ENCODE results near the gene CALN1.

The CALN1 gene

GRCh38 chr7:72028267-72028666 is 383.9 kb downstream of the CALN1 start:
- Mint-ChIP-seq H3K9me3 (peaks cover 5% of the 10 kb centered on the region), H3K27me3 (no peaks in the 10 kb centered on the region), H3K27ac (no peak overlapping the region), H3K4me3 (no peak overlapping the region), H3K4me1 (no peaks in the 10 kb centered on the region), H3K36me3 (no peaks in the 10 kb centered on the region)
- no peak for ATAC-seq

- peaks cover 11% of the 10 kb centered on the region for H3K9me3 Mint-ChIP-seq
- H3K36me3 Mint-ChIP-seq = no peaks in the 10 kb centered on the region
- no peak overlapping the region for H3K4me3 Mint-ChIP-seq
- H3K27ac Mint-ChIP-seq = no peak overlapping the region
- ATAC-seq = no peak
- no peaks in the 10 kb centered on the region for H3K4me1 Mint-ChIP-seq
- no peaks in the 10 kb centered on the region for H3K27me3 Mint-ChIP-seq
Measured at GRCh38 chr7:72025381-72025960, 386.7 kb downstream of the CALN1 start.

- no peaks in the 10 kb centered on the region for H3K27me3 Mint-ChIP-seq
- no peak for ATAC-seq
- no peak overlapping the region for H3K4me3 Mint-ChIP-seq
- no peaks in the 10 kb centered on the region for H3K36me3 Mint-ChIP-seq
- peaks cover 11% of the 10 kb centered on the region for H3K9me3 Mint-ChIP-seq
- no peaks in the 10 kb centered on the region for H3K4me1 Mint-ChIP-seq
- H3K27ac Mint-ChIP-seq = no peak overlapping the region
Measured at GRCh38 chr7:72023926-72024325, 388.2 kb downstream of the CALN1 start.

- H3K4me3 Mint-ChIP-seq = no peak overlapping the region
- H3K9me3 Mint-ChIP-seq = peaks cover 8% of the 10 kb centered on the region
- no peaks in the 10 kb centered on the region for H3K27me3 Mint-ChIP-seq
- H3K4me1 Mint-ChIP-seq = no peaks in the 10 kb centered on the region
- H3K36me3 Mint-ChIP-seq = no peaks in the 10 kb centered on the region
- ATAC-seq = no peak
- H3K27ac Mint-ChIP-seq = no peak overlapping the region
Measured at GRCh38 chr7:72021716-72022115, 390.4 kb downstream of the CALN1 start.

- Mint-ChIP-seq H3K27me3 (no peaks in the 10 kb centered on the region), H3K9me3 (peaks cover 8% of the 10 kb centered on the region), H3K36me3 (no peaks in the 10 kb centered on the region), H3K27ac (no peak overlapping the region), H3K4me3 (no peak overlapping the region), H3K4me1 (no peaks in the 10 kb centered on the region)
- ATAC-seq = no peak
Measured at GRCh38 chr7:72020311-72020710, 391.8 kb downstream of the CALN1 start.

GRCh38 chr7:72019436-72019835 is 392.7 kb downstream of the CALN1 start:
- Mint-ChIP-seq H3K36me3 (no peaks in the 10 kb centered on the region), H3K4me1 (no peaks in the 10 kb centered on the region), H3K27ac (no peak overlapping the region), H3K4me3 (no peak overlapping the region), H3K27me3 (no peaks in the 10 kb centered on the region), H3K9me3 (peaks cover 8% of the 10 kb centered on the region)
- ATAC-seq = no peak

- H3K27ac Mint-ChIP-seq = no peak overlapping the region
- no peaks in the 10 kb centered on the region for H3K27me3 Mint-ChIP-seq
- H3K36me3 Mint-ChIP-seq = no peaks in the 10 kb centered on the region
- H3K9me3 Mint-ChIP-seq = peaks cover 6% of the 10 kb centered on the region
- H3K4me3 Mint-ChIP-seq = no peak overlapping the region
- ATAC-seq = no peak
- no peaks in the 10 kb centered on the region for H3K4me1 Mint-ChIP-seq
Measured at GRCh38 chr7:72017756-72018155, 394.4 kb downstream of the CALN1 start.

- Mint-ChIP-seq H3K9me3 (peaks cover under 1% of the 10 kb centered on the region), H3K36me3 (no peaks in the 10 kb centered on the region), H3K4me3 (no peak overlapping the region), H3K27ac (no peak overlapping the region), H3K27me3 (no peaks in the 10 kb centered on the region), H3K4me1 (no peaks in the 10 kb centered on the region)
- no peak for ATAC-seq
Measured at GRCh38 chr7:72016574-72016973, 395.6 kb downstream of the CALN1 start.

- Mint-ChIP-seq H3K27me3 (no peaks in the 10 kb centered on the region), H3K36me3 (no peaks in the 10 kb centered on the region), H3K27ac (no peak overlapping the region), H3K9me3 (no peaks in the 10 kb centered on the region), H3K4me3 (no peak overlapping the region), H3K4me1 (no peaks in the 10 kb centered on the region)
- no peak for ATAC-seq
Measured at GRCh38 chr7:72015136-72015535, 397.0 kb downstream of the CALN1 start.

GRCh38 chr7:72007018-72007417 is 405.1 kb downstream of the CALN1 start:
- ATAC-seq = no peak
- H3K4me1 Mint-ChIP-seq = no peaks in the 10 kb centered on the region
- no peak overlapping the region for H3K4me3 Mint-ChIP-seq
- H3K27me3 Mint-ChIP-seq = no peaks in the 10 kb centered on the region
- H3K36me3 Mint-ChIP-seq = no peaks in the 10 kb centered on the region
- H3K27ac Mint-ChIP-seq = no peak overlapping the region
- H3K9me3 Mint-ChIP-seq = peaks cover 8% of the 10 kb centered on the region

- no peaks in the 10 kb centered on the region for H3K27me3 Mint-ChIP-seq
- peaks cover 5% of the 10 kb centered on the region for H3K9me3 Mint-ChIP-seq
- H3K4me3 Mint-ChIP-seq = no peak overlapping the region
- no peak for ATAC-seq
- no peaks in the 10 kb centered on the region for H3K4me1 Mint-ChIP-seq
- no peak overlapping the region for H3K27ac Mint-ChIP-seq
- H3K36me3 Mint-ChIP-seq = no peaks in the 10 kb centered on the region
Measured at GRCh38 chr7:72003236-72003635, 408.9 kb downstream of the CALN1 start.

GRCh38 chr7:71996141-71996540 is 416.0 kb downstream of the CALN1 start:
- Mint-ChIP-seq H3K9me3 (peaks cover 4% of the 10 kb centered on the region), H3K4me3 (no peak overlapping the region), H3K36me3 (no peaks in the 10 kb centered on the region), H3K4me1 (no peaks in the 10 kb centered on the region), H3K27ac (no peak overlapping the region), H3K27me3 (no peaks in the 10 kb centered on the region)
- no peak for ATAC-seq

- H3K4me1 Mint-ChIP-seq = no peaks in the 10 kb centered on the region
- H3K27me3 Mint-ChIP-seq = no peaks in the 10 kb centered on the region
- no peaks in the 10 kb centered on the region for H3K36me3 Mint-ChIP-seq
- ATAC-seq = no peak
- no peak overlapping the region for H3K27ac Mint-ChIP-seq
- peaks cover 4% of the 10 kb centered on the region for H3K9me3 Mint-ChIP-seq
- no peak overlapping the region for H3K4me3 Mint-ChIP-seq
Measured at GRCh38 chr7:71995111-71995510, 417.0 kb downstream of the CALN1 start.

- H3K36me3 Mint-ChIP-seq = no peaks in the 10 kb centered on the region
- H3K27ac Mint-ChIP-seq = no peak overlapping the region
- no peaks in the 10 kb centered on the region for H3K27me3 Mint-ChIP-seq
- peaks cover 4% of the 10 kb centered on the region for H3K9me3 Mint-ChIP-seq
- no peaks in the 10 kb centered on the region for H3K4me1 Mint-ChIP-seq
- ATAC-seq = no peak
- H3K4me3 Mint-ChIP-seq = no peak overlapping the region
Measured at GRCh38 chr7:71991586-71991985, 420.6 kb downstream of the CALN1 start.

GRCh38 chr7:71990138-71990462 is 422.0 kb downstream of the CALN1 start:
- Mint-ChIP-seq H3K9me3 (peaks cover 4% of the 10 kb centered on the region), H3K36me3 (no peaks in the 10 kb centered on the region), H3K27ac (no peak overlapping the region), H3K4me3 (no peak overlapping the region), H3K4me1 (no peaks in the 10 kb centered on the region), H3K27me3 (no peaks in the 10 kb centered on the region)
- ATAC-seq = no peak

- Mint-ChIP-seq H3K27me3 (no peaks in the 10 kb centered on the region), H3K9me3 (peaks cover 4% of the 10 kb centered on the region), H3K36me3 (no peaks in the 10 kb centered on the region), H3K27ac (no peak overlapping the region), H3K4me1 (no peaks in the 10 kb centered on the region), H3K4me3 (no peak overlapping the region)
- ATAC-seq = no peak
Measured at GRCh38 chr7:71988201-71988600, 423.9 kb downstream of the CALN1 start.

- H3K27me3 Mint-ChIP-seq = no peaks in the 10 kb centered on the region
- H3K4me1 Mint-ChIP-seq = no peaks in the 10 kb centered on the region
- peaks cover 4% of the 10 kb centered on the region for H3K9me3 Mint-ChIP-seq
- no peaks in the 10 kb centered on the region for H3K36me3 Mint-ChIP-seq
- H3K27ac Mint-ChIP-seq = no peak overlapping the region
- no peak for ATAC-seq
- H3K4me3 Mint-ChIP-seq = no peak overlapping the region
Measured at GRCh38 chr7:71987200-71987767, 424.9 kb downstream of the CALN1 start.
